H9 (cell line): ENCODE data around the gene SDK1. TPM values are rescaled to one million over a fixed set of nuclear protein-coding genes. Genes with fewer than 3 reads are reported as not detected.

Experiments used
- DNase-seq: peaks from one replicate; pipeline ENCODE4 v3.0.0-alpha.2; 2017
- H2AFZ ChIP-seq: one replicate; pipeline ENCODE4 v1.6.1; 2013; ENCODE audit warnings: mild to moderate bottlenecking, low read length, control low read depth, moderate library complexity
- H2AK5ac ChIP-seq: 2 replicates; pipeline ENCODE4 v1.6.1; 2013; ENCODE audit warnings: low read length, control low read depth, mixed read lengths; ENCODE audit not compliant: insufficient read length
- H2BK120ac ChIP-seq: one replicate; pipeline ENCODE4 v1.6.1; 2013; ENCODE audit warnings: low read depth, mild to moderate bottlenecking, low read length, control low read depth, inconsistent platforms; ENCODE audit not compliant: poor library complexity, severe bottlenecking
- H2BK12ac ChIP-seq: 2 replicates; pipeline ENCODE4 v1.6.1; 2013; ENCODE audit warnings: low read length, control low read depth, mixed read lengths, low read depth; ENCODE audit not compliant: insufficient read length
- H2BK15ac ChIP-seq: 2 replicates; pipeline ENCODE4 v1.6.1; 2013; ENCODE audit warnings: low read depth, low read length, control low read depth
- H2BK20ac ChIP-seq: one replicate; pipeline ENCODE4 v1.6.1; 2013; ENCODE audit warnings: low read depth, mild to moderate bottlenecking, low read length, control low read depth, inconsistent platforms; ENCODE audit not compliant: poor library complexity, severe bottlenecking
- H2BK5ac ChIP-seq: 2 replicates; pipeline ENCODE4 v1.6.1; 2013; ENCODE audit warnings: low read length, control low read depth, mixed read lengths; ENCODE audit not compliant: insufficient read length
- H3K14ac ChIP-seq: 2 replicates; pipeline ENCODE4 v1.6.1; 2013; ENCODE audit warnings: low read length, control low read depth; ENCODE audit not compliant: insufficient read depth
- H3K18ac ChIP-seq: 2 replicates; pipeline ENCODE4 v1.6.1; 2013; ENCODE audit warnings: low read depth, mild to moderate bottlenecking, mixed read lengths, low read length, control low read depth; ENCODE audit not compliant: insufficient read length
- H3K23ac ChIP-seq: 2 replicates; pipeline ENCODE4 v1.6.1; 2013; ENCODE audit warnings: low read length, control low read depth, mixed read lengths, low read depth; ENCODE audit not compliant: insufficient read length
- H3K23me2 ChIP-seq: 2 replicates; pipeline ENCODE4 v1.6.1; 2013; ENCODE audit warnings: low read depth, mild to moderate bottlenecking, mixed read lengths, low read length, control low read depth; ENCODE audit not compliant: insufficient read length, poor library complexity, severe bottlenecking
- H3K27ac ChIP-seq: 2 replicates; pipeline ENCODE4 v1.5.1; 2013; ENCODE audit warnings: low read length, control low read depth, mixed read lengths, low read depth; ENCODE audit not compliant: insufficient read length
- H3K27me3 ChIP-seq: 2 replicates; pipeline ENCODE4 v1.6.1; 2013; ENCODE audit warnings: low read length, control low read depth, inconsistent platforms; ENCODE audit not compliant: insufficient read depth
- H3K4ac ChIP-seq: 2 replicates; pipeline ENCODE4 v1.6.1; 2013; ENCODE audit warnings: low read depth, mild to moderate bottlenecking, control low read depth, inconsistent platforms, low read length, moderate library complexity
- H3K4me1 ChIP-seq: 2 replicates; pipeline ENCODE4 v1.6.1; 2013; ENCODE audit warnings: low read length, control low read depth, inconsistent platforms; ENCODE audit not compliant: insufficient read depth
- H3K4me2 ChIP-seq: 2 replicates; pipeline ENCODE4 v1.6.1; 2013; ENCODE audit warnings: low read length, control low read depth, mixed read lengths; ENCODE audit not compliant: insufficient read length, insufficient read depth
- H3K56ac ChIP-seq: 2 replicates; pipeline ENCODE4 v1.6.1; 2013; ENCODE audit warnings: low read depth, mild to moderate bottlenecking, mixed read lengths, low read length, control low read depth; ENCODE audit not compliant: insufficient read length
- H3K79me1 ChIP-seq: 2 replicates; pipeline ENCODE4 v1.6.1; 2013; ENCODE audit warnings: low read depth, mild to moderate bottlenecking, moderate library complexity, low read length, control low read depth, inconsistent platforms; ENCODE audit not compliant: insufficient read depth, poor library complexity, severe bottlenecking
- H3K79me2 ChIP-seq: 2 replicates; pipeline ENCODE4 v1.6.1; 2013; ENCODE audit warnings: low read length, control low read depth, inconsistent platforms; ENCODE audit not compliant: insufficient read depth
- H3K9ac ChIP-seq: 2 replicates; pipeline ENCODE4 v1.6.1; 2013; ENCODE audit warnings: low read length, control low read depth, mixed read lengths; ENCODE audit not compliant: insufficient read length; ENCODE audit errors: extremely low read depth
- H3K9me3 ChIP-seq: one replicate; pipeline ENCODE4 v1.6.1; 2013; ENCODE audit warnings: low read depth, low read length, inconsistent platforms; ENCODE audit not compliant: control insufficient read depth
- H3T11ph ChIP-seq: one replicate; pipeline ENCODE4 v1.6.1; 2013; ENCODE audit warnings: mild to moderate bottlenecking, low read length, control low read depth, inconsistent platforms
- H4K20me1 ChIP-seq: one replicate; pipeline ENCODE4 v1.6.1; 2013; ENCODE audit not compliant: control insufficient read depth, insufficient read length, insufficient read depth
- H4K5ac ChIP-seq: 2 replicates; pipeline ENCODE4 v1.6.1; 2013; ENCODE audit warnings: low read depth, mild to moderate bottlenecking, mixed read lengths, low read length, control low read depth; ENCODE audit not compliant: insufficient read length
- H4K8ac ChIP-seq: replicated peaks from 2 replicates; pipeline ENCODE4 v1.6.1; 2013; ENCODE audit warnings: low read length, control low read depth, mixed read lengths, low read depth; ENCODE audit not compliant: insufficient read length
- H4K91ac ChIP-seq: 2 replicates; pipeline ENCODE4 v1.6.1; 2013; ENCODE audit warnings: low read depth, mild to moderate bottlenecking, moderate library complexity, mixed read lengths, low read length, control low read depth; ENCODE audit not compliant: insufficient read length
- H3K27ac Mint-ChIP-seq, 3 experiments: 2 replicates in 2 of 3; 3 replicates in 1 of 3; pipeline ENCODE4 v1.8.0; 2020 to 2021; ENCODE audit warnings: mixed read lengths in 3 of 3, mild to moderate bottlenecking in 1 of 3, moderate library complexity in 1 of 3
- H3K27me3 Mint-ChIP-seq: 2 replicates; pipeline ENCODE4 v1.8.0; 2021; ENCODE audit warnings: low read depth, mild to moderate bottlenecking, moderate library complexity, mixed read lengths
- H3K36me3 Mint-ChIP-seq, 3 experiments: 2 replicates in 2 of 3; 3 replicates in 1 of 3; pipeline ENCODE4 v1.8.0; 2020 to 2021; ENCODE audit warnings: low read depth in 3 of 3, mixed read lengths in 3 of 3; ENCODE audit not compliant: insufficient read depth in 1 of 3
- H3K4me1 Mint-ChIP-seq, 2 experiments: 2 replicates each; pipeline ENCODE4 v1.8.0; 2020; ENCODE audit warnings: mixed read lengths in 2 of 2
- H3K4me3 Mint-ChIP-seq, 2 experiments: 2 replicates in 1 of 2; 3 replicates in 1 of 2; pipeline ENCODE4 v1.8.0; 2020 to 2021; ENCODE audit warnings: mild to moderate bottlenecking in 2 of 2, mixed read lengths in 2 of 2, moderate library complexity in 1 of 2
- H3K9me3 Mint-ChIP-seq, 2 experiments: 2 replicates in 1 of 2; 3 replicates in 1 of 2; pipeline ENCODE4 v1.8.0; 2020; ENCODE audit warnings: mild to moderate bottlenecking in 2 of 2, mixed read lengths in 2 of 2, moderate library complexity in 1 of 2
- WGBS: extraction: QIAGEN DNeasy Blood & Tissue Kit; methylation state at CpG from one replicate; pipeline ENCODE4 v1.1.7; 2013; ENCODE audit warnings: missing lambda C conversion rate, low lambda C conversion rate, mixed read lengths; ENCODE audit not compliant: insufficient read length; ENCODE audit errors: extremely low coverage; 5-methylcytosine and 5-hydroxymethylcytosine counted together
- total RNA-seq: library from RNA; stranded (reverse); gene quantifications from 2 replicates; pipeline ENCODE4 v1.2.1, GENCODE V29; 2021
- TF ChIP-seq, protein P1 (sequence below): fragments of 200-600 bp; sonication (generic); conservative IDR thresholded peaks from 3 replicates; pipeline ENCODE4 v1.8.0; 2021; ENCODE audit warnings: antibody characterized with exemption, mild to moderate bottlenecking

SDK1 gene
- total RNA-seq, 1 experiment from 2014 or later, result 8.7 TPM

DNA sequence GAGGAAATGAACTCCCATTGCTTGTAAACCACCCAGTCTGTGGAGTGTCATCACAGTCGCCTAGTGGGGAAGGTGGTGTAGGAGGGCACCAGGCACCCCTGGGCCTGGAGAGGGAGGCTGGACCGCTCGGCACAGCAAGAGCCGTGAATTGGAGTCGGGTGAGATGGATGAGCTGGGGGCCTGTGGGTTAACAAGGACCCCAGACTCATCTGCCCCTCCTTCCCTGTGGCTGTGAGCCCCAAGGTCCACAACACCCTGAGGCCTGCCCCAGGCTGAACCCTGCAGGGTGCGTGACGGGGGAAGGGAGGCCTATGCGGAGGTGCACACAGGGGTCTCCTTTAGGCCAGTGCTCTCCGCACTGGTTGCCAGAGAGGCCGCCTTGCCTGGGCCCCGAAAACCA, 799.6 kb downstream of the SDK1 start:
- H2AFZ ChIP-seq, result no peak overlapping the region
- H3K27ac Mint-ChIP-seq, result no peak overlapping the region
- no peaks in the 10 kb centered on the region for H3K23me2 ChIP-seq
- no peak overlapping the region for H3K4me3 Mint-ChIP-seq
- no peak overlapping the region for H3K14ac ChIP-seq
- no peak for DNase-seq
- no peak overlapping the region for H2BK15ac ChIP-seq
- no peaks in the 10 kb centered on the region; a peak in 1 of 7 replicates for H3K36me3 Mint-ChIP-seq
- H2BK120ac ChIP-seq, result no peak overlapping the region
- H3K4me1 Mint-ChIP-seq, result peaks cover 7% of the 10 kb centered on the region in 2 experiments
- no peak overlapping the region for H2AK5ac ChIP-seq
- H3K4me2 ChIP-seq, result no peak overlapping the region
- H3K27me3 Mint-ChIP-seq, result no peaks in the 10 kb centered on the region; the same call in 1 of the 2 replicates
- no peak overlapping the region for H4K5ac ChIP-seq
- H4K91ac ChIP-seq, result no peak overlapping the region
- no peaks in the 10 kb centered on the region for H3K9me3 Mint-ChIP-seq
- no peak overlapping the region for H3K18ac ChIP-seq
- no peaks in the 10 kb centered on the region for H3K79me2 ChIP-seq
- WGBS, result no CpG with 5 or more reads among the region's 11 CpGs
- H3K9me3 ChIP-seq, result no peaks in the 10 kb centered on the region
- no peak overlapping the region for H3K4ac ChIP-seq
- H3K79me1 ChIP-seq, result no peaks in the 10 kb centered on the region
- no peak overlapping the region for H2BK20ac ChIP-seq
- H3K27me3 ChIP-seq, result no peaks in the 10 kb centered on the region
- H3T11ph ChIP-seq, result no peak overlapping the region
- no peak overlapping the region for H4K8ac ChIP-seq
- no peak overlapping the region for H3K27ac ChIP-seq
- no peak overlapping the region for H2BK12ac ChIP-seq
- no peaks in the 10 kb centered on the region for H3K4me1 ChIP-seq
- H3K9ac ChIP-seq, result no peak overlapping the region
- no peaks in the 10 kb centered on the region for H4K20me1 ChIP-seq
- H2BK5ac ChIP-seq, result no peak overlapping the region
- TF ChIP-seq, protein P1, sequence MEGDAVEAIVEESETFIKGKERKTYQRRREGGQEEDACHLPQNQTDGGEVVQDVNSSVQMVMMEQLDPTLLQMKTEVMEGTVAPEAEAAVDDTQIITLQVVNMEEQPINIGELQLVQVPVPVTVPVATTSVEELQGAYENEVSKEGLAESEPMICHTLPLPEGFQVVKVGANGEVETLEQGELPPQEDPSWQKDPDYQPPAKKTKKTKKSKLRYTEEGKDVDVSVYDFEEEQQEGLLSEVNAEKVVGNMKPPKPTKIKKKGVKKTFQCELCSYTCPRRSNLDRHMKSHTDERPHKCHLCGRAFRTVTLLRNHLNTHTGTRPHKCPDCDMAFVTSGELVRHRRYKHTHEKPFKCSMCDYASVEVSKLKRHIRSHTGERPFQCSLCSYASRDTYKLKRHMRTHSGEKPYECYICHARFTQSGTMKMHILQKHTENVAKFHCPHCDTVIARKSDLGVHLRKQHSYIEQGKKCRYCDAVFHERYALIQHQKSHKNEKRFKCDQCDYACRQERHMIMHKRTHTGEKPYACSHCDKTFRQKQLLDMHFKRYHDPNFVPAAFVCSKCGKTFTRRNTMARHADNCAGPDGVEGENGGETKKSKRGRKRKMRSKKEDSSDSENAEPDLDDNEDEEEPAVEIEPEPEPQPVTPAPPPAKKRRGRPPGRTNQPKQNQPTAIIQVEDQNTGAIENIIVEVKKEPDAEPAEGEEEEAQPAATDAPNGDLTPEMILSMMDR, result no peak
- H3K56ac ChIP-seq, result no peak overlapping the region
- no peak overlapping the region for H3K23ac ChIP-seq
